HEK293T (cell line): ENCODE results near the gene CCDC171.

Experiments
- BHLHE40 ChIP-seq: fragments of 450-650 bp; IDR thresholded peaks from 2 replicates; pipeline ENCODE4 v1.6.1; 2016; ENCODE audit warnings: mild to moderate bottlenecking, moderate library complexity, borderline replicate concordance
- FOXM1 ChIP-seq: fragments of 450-650 bp; IDR thresholded peaks from 2 replicates; pipeline ENCODE4 v1.6.1; 2017; ENCODE audit warnings: mild to moderate bottlenecking, borderline replicate concordance

GRCh38 chr9:15592317-15592716 is 39.5 kb downstream of the CCDC171 start:
- TF ChIP-seq FOXM1 (no peak), BHLHE40 (no peak)
